ENCODE data around the gene DNPH1.

DNPH1 gene

GRCh38 chr6:43219119-43219518, 10.2 kb downstream of the DNPH1 start:
- CTCF ChIA-PET: no interaction called here
- peak overlapping the region; percentile 5; the same call in 1 of the 2 replicates for H3K27ac ChIP-seq
- no peak for DNase-seq (ENCODE audit: low spot score)
- TF ChIP-seq CTCF (conservative IDR thresholded peaks at IDR 0.05; ENCODE audit: low read depth): no peak
- POLR2A ChIA-PET (ENCODE audit: low non-redundant PET): no interaction called here

GRCh38 chr6:43217351-43217750, 11.9 kb downstream of the DNPH1 start:
- POLR2A ChIA-PET (ENCODE audit: low non-redundant PET): no interaction called here
- CTCF ChIA-PET: interaction anchor here (0.7 kb wide), 1 partner anchor 451 kb away, joined by 4 read pairs; no protein-coding TSS in a partner anchor
- DNase-seq (ENCODE audit: low spot score): no peak
- H3K27ac ChIP-seq: no peak overlapping the region
- no peak for TF ChIP-seq CTCF (conservative IDR thresholded peaks at IDR 0.05; ENCODE audit: low read depth)

GRCh38 chr6:43216200-43216599, 13.1 kb downstream of the DNPH1 start:
- DNase-seq (ENCODE audit: low spot score): no peak
- ChIA-PET POLR2A (ENCODE audit: low non-redundant PET) (no interaction called here), CTCF (interaction anchor here (0.6 to 0.7 kb wide), 2 partner anchors 13 to 186 kb away, joined by 3 read pairs; partner anchors contain the start of gene DNPH1)
- H3K27ac ChIP-seq: no peak overlapping the region
- no peak for TF ChIP-seq CTCF (conservative IDR thresholded peaks at IDR 0.05; ENCODE audit: low read depth)

- TF ChIP-seq CTCF (conservative IDR thresholded peaks at IDR 0.05; ENCODE audit: low read depth): no peak
- POLR2A ChIA-PET (ENCODE audit: low non-redundant PET): no interaction called here
- DNase-seq (ENCODE audit: low spot score): no peak
- CTCF ChIA-PET: no interaction called here
- no peak overlapping the region for H3K27ac ChIP-seq
These were observed 14.2 kb downstream of the DNPH1 start for GRCh38 chr6:43215066-43215465.

GRCh38 chr6:43213431-43213830, 15.8 kb downstream of the DNPH1 start:
- no peak for TF ChIP-seq CTCF (conservative IDR thresholded peaks at IDR 0.05; ENCODE audit: low read depth)
- POLR2A ChIA-PET (ENCODE audit: low non-redundant PET): no interaction called here
- CTCF ChIA-PET: interaction anchor here (1.4 kb wide), 1 partner anchor 16 kb away, joined by 4 read pairs; no protein-coding TSS in a partner anchor
- H3K27ac ChIP-seq: no peak overlapping the region
- no peak for DNase-seq (ENCODE audit: low spot score)

GRCh38 chr6:43211955-43212354, 17.3 kb downstream of the DNPH1 start:
- ChIA-PET CTCF (no interaction called here), POLR2A (ENCODE audit: low non-redundant PET) (no interaction called here)
- TF ChIP-seq CTCF (conservative IDR thresholded peaks at IDR 0.05; ENCODE audit: low read depth): no peak
- H3K27ac ChIP-seq: no peak overlapping the region
- no peak for DNase-seq (ENCODE audit: low spot score)

GRCh38 chr6:43207286-43207685, 22.0 kb downstream of the DNPH1 start:
- no peak for TF ChIP-seq CTCF (conservative IDR thresholded peaks at IDR 0.05; ENCODE audit: low read depth)
- H3K27ac ChIP-seq: no peak overlapping the region
- DNase-seq (ENCODE audit: low spot score): no peak
- CTCF ChIA-PET: no interaction called here
- POLR2A ChIA-PET (ENCODE audit: low non-redundant PET): no interaction called here
